DND-41 (cell line): ENCODE measurements around the gene SMARCA5.

Experiments
- ATAC-seq: fragments of 200-7000 bp; cut with Tn5 transposase; 3 replicates; pipeline ENCODE4 v1.9.1; 2021; ENCODE audit warnings: low read depth; ENCODE audit not compliant: insufficient read depth
- DNase-seq: peaks from one replicate; pipeline ENCODE4 v3.0.0-alpha.2; 2020
- H2AFZ ChIP-seq: 2 replicates; pipeline ENCODE4 v1.6.0; 2012; ENCODE audit warnings: low read depth, low read length
- H3K27ac ChIP-seq: 2 replicates; pipeline ENCODE4 v1.5.1; 2012; ENCODE audit warnings: low read length, inconsistent platforms
- H3K27me3 ChIP-seq: fragments of 200-600 bp; sonication (generic); 2 replicates; pipeline ENCODE4 v1.6.0; 2012; ENCODE audit warnings: low read length, mild to moderate bottlenecking, inconsistent platforms; ENCODE audit not compliant: insufficient read depth, poor library complexity
- H3K36me3 ChIP-seq: 2 replicates; pipeline ENCODE4 v1.5.1; 2012; ENCODE audit warnings: low read length, inconsistent platforms; ENCODE audit not compliant: insufficient read depth
- H3K4me1 ChIP-seq: 2 replicates; pipeline ENCODE4 v1.5.1; 2012; ENCODE audit warnings: mild to moderate bottlenecking, low read length; ENCODE audit not compliant: insufficient read depth
- H3K4me2 ChIP-seq: 2 replicates; pipeline ENCODE4 v1.6.0; 2012; ENCODE audit warnings: mild to moderate bottlenecking, moderate library complexity, low read length, inconsistent platforms; ENCODE audit not compliant: insufficient read depth
- H3K4me3 ChIP-seq, 2 experiments: fragments of 200-600 bp in 1 of 2; shearing (Covaris generic) in 1 of 2; 2 replicates each; pipeline ENCODE4 v1.5.1; 2012 to 2016; ENCODE audit warnings: inconsistent platforms in 2 of 2, low read length in 2 of 2, mild to moderate bottlenecking in 2 of 2, low read depth in 1 of 2, moderate library complexity in 1 of 2
- H3K79me2 ChIP-seq: 2 replicates; pipeline ENCODE4 v1.6.0; 2012; ENCODE audit warnings: low read length, inconsistent platforms; ENCODE audit not compliant: insufficient read depth
- H3K9ac ChIP-seq: 2 replicates; pipeline ENCODE4 v1.6.0; 2012; ENCODE audit warnings: low read depth, mild to moderate bottlenecking, inconsistent platforms, low read length, moderate library complexity
- H3K9me3 ChIP-seq: 2 replicates; pipeline ENCODE4 v1.5.1; 2012; ENCODE audit warnings: low read length, moderate library complexity, mild to moderate bottlenecking, inconsistent platforms; ENCODE audit not compliant: insufficient read depth, severe bottlenecking
- H4K20me1 ChIP-seq: 2 replicates; pipeline ENCODE4 v1.6.0; 2012; ENCODE audit warnings: low read length; ENCODE audit not compliant: insufficient read depth
- EZH2 ChIP-seq: IDR thresholded peaks from 3 replicates; pipeline ENCODE4 v1.6.1; 2012; ENCODE audit warnings: borderline replicate concordance, low read depth, mild to moderate bottlenecking, moderate library complexity, low read length, inconsistent platforms; ENCODE audit not compliant: severe bottlenecking
- TF ChIP-seq, protein P1 (sequence below): IDR thresholded peaks from 2 replicates; pipeline ENCODE4 v1.5.1; 2012; ENCODE audit warnings: borderline replicate concordance, low read length, moderate library complexity, mild to moderate bottlenecking; ENCODE audit not compliant: poor library complexity, severe bottlenecking; ENCODE audit errors: extremely low read depth

SMARCA5 gene

DNA sequence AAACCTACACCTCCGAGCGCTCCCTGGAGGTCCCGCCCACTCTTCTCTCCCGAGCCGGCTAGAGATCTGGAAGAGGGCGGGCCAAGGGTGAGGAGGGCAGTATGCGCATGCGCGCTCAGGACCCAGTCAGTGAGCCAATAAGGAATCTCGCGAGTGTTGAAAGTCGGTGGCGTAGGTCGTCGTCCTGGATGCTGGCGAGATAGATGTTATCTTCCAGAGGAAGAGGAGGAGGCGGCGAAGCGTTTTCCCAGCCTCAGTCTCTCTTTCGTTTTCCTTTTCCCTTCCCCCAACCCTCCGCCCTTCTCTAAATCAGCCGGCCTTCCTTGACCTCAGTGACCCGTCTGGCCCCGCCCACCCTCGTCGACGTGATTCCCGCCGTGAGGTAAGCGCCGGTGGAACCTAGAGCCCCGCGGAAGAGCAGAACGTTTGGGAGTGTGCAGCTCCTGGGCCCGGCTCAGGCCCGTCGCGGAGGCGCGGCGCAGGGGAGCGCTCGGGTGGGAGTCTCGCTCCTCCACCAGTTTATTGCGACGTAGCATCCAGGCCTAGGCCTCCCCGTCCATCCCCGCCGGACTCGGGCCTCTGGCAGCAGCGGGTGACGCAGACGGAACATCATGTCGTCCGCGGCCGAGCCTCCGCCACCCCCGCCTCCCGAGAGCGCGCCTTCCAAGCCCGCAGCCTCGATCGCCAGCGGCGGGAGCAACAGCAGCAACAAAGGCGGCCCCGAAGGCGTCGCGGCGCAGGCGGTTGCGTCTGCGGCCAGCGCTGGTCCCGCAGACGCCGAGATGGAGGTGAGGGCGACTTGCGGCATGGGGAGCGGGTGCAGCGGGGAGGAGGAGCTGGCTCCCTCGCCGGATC lies at the start of gene SMARCA5:
Gene SMARCA5, plus strand, starts transcription at position 389 of the 855 bp plus-strand sequence. Its CDS starts 223 bp downstream, at position 612.
- Histone ChIP-seq H3K4me1 (peaks cover 43% of the 10 kb centered on the region), H3K27ac (peak within 1 kb of the TSS; percentile 83), H3K79me2 (peaks cover 52% of the 10 kb centered on the region), H3K36me3 (peaks cover 34% of the 10 kb centered on the region), H3K9ac (peak within 1 kb of the TSS; percentile 96), H3K9me3 (no peaks in the 10 kb centered on the region), H3K4me3 (peak within 1 kb of the TSS; percentile 98 to 100), H4K20me1 (peaks cover 39% of the 10 kb centered on the region), H2AFZ (peak within 1 kb of the TSS; percentile 96), H3K4me2 (peak within 1 kb of the TSS; percentile 91), H3K27me3 (peaks cover 9% of the 10 kb centered on the region)
- ATAC-seq, result peak; percentile 88
- no peak for TF ChIP-seq EZH2
- TF ChIP-seq, protein P1, sequence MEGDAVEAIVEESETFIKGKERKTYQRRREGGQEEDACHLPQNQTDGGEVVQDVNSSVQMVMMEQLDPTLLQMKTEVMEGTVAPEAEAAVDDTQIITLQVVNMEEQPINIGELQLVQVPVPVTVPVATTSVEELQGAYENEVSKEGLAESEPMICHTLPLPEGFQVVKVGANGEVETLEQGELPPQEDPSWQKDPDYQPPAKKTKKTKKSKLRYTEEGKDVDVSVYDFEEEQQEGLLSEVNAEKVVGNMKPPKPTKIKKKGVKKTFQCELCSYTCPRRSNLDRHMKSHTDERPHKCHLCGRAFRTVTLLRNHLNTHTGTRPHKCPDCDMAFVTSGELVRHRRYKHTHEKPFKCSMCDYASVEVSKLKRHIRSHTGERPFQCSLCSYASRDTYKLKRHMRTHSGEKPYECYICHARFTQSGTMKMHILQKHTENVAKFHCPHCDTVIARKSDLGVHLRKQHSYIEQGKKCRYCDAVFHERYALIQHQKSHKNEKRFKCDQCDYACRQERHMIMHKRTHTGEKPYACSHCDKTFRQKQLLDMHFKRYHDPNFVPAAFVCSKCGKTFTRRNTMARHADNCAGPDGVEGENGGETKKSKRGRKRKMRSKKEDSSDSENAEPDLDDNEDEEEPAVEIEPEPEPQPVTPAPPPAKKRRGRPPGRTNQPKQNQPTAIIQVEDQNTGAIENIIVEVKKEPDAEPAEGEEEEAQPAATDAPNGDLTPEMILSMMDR, result no peak
- peak; percentile 97 for DNase-seq

DNA sequence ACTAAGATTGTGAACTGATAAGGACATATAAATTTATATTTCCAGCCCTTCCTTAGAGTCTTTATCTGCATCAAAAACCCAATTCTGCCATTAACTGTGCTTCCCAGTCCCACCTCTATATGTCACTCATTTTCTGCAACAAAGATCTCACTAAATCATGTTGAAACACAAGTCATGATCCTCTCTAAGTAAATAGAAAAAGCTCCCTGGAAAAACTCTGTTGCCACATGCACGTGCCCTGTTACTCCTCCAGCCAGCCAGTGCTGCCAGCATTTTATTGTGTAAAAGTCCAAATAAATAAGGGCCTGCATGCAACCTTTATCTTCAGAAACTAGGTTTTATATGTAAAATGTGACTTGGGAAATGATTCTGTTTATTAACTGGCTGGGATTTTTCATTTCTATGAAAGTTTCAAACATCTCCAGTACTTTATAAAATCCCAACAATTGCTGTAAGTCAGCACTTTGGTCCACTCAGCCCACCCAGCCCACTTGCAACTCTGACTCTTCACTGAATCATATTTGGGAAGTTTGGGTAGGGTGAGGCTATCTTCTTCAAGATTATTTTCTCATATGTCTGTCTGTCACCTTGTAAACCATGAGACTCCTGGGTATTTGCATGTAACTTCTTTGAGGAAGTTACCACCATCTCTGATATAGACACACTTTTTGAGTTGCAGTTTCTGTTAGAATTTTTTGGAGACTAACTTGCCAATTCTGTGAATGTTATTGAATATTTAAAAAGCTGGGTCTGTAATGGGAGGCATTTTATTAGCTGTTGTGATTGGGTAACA lies 40.0 kb upstream of the SMARCA5 start:
- no peaks in the 10 kb centered on the region for H3K9me3 ChIP-seq
- no peak overlapping the region for H2AFZ ChIP-seq
- no peaks in the 10 kb centered on the region for H3K4me1 ChIP-seq
- no peak overlapping the region for H3K4me2 ChIP-seq
- H3K27ac ChIP-seq, result no peak overlapping the region
- no peak overlapping the region for H3K9ac ChIP-seq
- H3K79me2 ChIP-seq, result no peaks in the 10 kb centered on the region
- H3K36me3 ChIP-seq, result no peaks in the 10 kb centered on the region
- no peak for TF ChIP-seq EZH2
- TF ChIP-seq, protein P1, result no peak
- no peaks in the 10 kb centered on the region for H3K27me3 ChIP-seq
- ATAC-seq, result no peak
- no peaks in the 10 kb centered on the region for H4K20me1 ChIP-seq
- DNase-seq, result no peak
- H3K4me3 ChIP-seq, result no peak overlapping the region

DNA sequence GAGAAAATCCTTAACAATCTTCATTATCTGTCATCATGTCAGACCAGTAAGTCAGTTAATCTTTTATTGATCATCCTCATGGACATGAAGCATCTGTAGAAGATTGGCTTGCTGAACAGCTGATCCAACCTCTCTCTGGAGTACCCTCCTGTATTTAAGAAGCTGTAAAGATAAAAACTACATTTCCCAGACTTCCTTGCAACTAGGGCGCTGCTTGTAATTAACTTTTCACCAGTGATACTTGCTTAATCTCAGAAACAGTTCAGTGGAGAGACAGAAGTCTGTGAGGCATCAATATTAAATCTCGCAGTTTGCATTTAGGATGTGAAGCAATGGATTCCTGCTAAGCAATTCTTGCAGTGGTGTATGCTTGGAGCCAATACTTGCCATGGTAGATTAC lies 36.0 kb upstream of the SMARCA5 start:
- H3K9me3 ChIP-seq, result no peaks in the 10 kb centered on the region
- H4K20me1 ChIP-seq, result no peaks in the 10 kb centered on the region
- TF ChIP-seq EZH2, result no peak
- TF ChIP-seq, protein P1, result no peak
- no peak overlapping the region for H3K27ac ChIP-seq
- H3K27me3 ChIP-seq, result no peaks in the 10 kb centered on the region
- ATAC-seq, result no peak
- H3K4me3 ChIP-seq, result no peak overlapping the region
- no peaks in the 10 kb centered on the region for H3K79me2 ChIP-seq
- no peak overlapping the region for H3K4me2 ChIP-seq
- H3K9ac ChIP-seq, result no peak overlapping the region
- no peak for DNase-seq
- H3K4me1 ChIP-seq, result no peaks in the 10 kb centered on the region
- H2AFZ ChIP-seq, result no peak overlapping the region
- H3K36me3 ChIP-seq, result no peaks in the 10 kb centered on the region
